Measurements from ENCODE around the gene ZDHHC24.

Gene ZDHHC24

DNA sequence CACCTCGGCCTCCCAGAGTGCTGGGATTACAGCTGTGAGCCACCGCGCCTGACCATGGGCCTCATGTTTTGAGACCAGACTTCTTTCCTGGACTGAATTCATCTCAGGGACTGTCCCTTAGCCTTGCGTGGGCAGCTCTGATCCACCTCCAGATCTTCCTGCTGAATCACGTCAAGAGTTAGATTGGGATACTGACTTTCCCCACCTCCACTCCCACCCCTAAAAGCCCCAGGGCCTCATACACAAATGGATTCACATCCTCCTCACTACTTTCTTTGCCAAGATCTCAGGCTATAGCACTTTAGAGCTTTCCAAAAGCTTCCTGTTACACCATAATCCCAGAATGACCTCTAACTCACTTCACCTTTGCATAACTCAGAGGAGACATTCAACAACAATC, 35.0 kb upstream of the ZDHHC24 start:
- Histone ChIP-seq H3K27me3 (replicated peaks; ENCODE audit: control insufficient read depth, insufficient read depth, low read length) (no peaks in the 10 kb centered on the region), H3K36me3 (ENCODE audit: control insufficient read depth, insufficient read depth, low read length) (no peaks in the 10 kb centered on the region), H3K4me3 (replicated peaks; ENCODE audit: low read depth, low read length) (no peak overlapping the region)
- no peak for TF ChIP-seq CTCF (IDR thresholded peaks at IDR 0.05; ENCODE audit: insufficient read depth, low read length, poor library complexity, severe bottlenecking)
- no peak for DNase-seq (ENCODE audit: extremely low read depth, insufficient read length)

GRCh38 chr11:66579017-66579606, 33.3 kb upstream of the ZDHHC24 start:
- Histone ChIP-seq H3K27me3 (replicated peaks; ENCODE audit: control insufficient read depth, insufficient read depth, low read length) (no peaks in the 10 kb centered on the region), H3K36me3 (ENCODE audit: control insufficient read depth, insufficient read depth, low read length) (no peaks in the 10 kb centered on the region), H3K4me3 (replicated peaks; ENCODE audit: low read depth, low read length) (no peak overlapping the region)
- peak; percentile 80 for TF ChIP-seq CTCF (IDR thresholded peaks at IDR 0.05; ENCODE audit: insufficient read depth, low read length, poor library complexity, severe bottlenecking)
- peak; percentile 60 for DNase-seq (ENCODE audit: extremely low read depth, insufficient read length)

GRCh38 chr11:66570850-66571180, 25.0 kb upstream of the ZDHHC24 start:
- no peak for TF ChIP-seq CTCF (IDR thresholded peaks at IDR 0.05; ENCODE audit: insufficient read depth, low read length, poor library complexity, severe bottlenecking)
- H3K4me3 ChIP-seq (replicated peaks; ENCODE audit: low read depth, low read length): no peak overlapping the region
- no peak for DNase-seq (ENCODE audit: extremely low read depth, insufficient read length)

DNA sequence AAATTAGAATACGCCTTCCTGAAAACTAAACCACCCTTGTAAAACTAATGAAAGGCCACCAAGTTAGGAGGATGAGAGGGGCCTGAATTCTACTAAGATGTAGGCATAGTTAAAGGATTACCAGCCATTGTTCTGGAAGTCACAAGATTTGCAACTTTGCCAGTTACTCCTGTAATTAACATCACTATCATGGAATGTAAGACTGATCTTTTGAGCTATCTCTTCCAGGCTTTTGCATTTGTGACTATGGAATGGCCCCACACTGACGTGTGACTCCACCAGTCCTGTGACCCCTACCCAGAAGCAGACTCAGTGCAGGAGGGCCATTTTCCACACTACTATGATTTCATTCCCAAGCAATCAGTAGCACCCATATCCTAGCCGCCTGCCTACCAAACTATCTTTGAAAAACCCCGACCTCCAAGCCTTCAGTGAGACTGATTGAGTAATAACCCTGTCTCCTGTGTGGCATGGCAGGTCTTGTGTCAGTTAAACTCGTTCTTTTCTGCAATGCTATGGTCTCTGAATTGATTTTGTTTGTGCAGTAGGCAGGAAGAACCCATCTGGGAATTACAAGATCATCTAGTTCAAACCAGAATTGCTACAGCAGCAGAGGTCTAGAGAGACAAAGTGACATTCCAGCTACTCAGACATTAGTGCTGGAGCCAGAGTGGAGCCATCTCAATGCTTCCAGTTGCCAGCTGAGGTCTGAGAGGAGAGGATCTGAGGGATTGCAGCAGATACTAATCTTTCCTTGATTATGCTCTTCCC, 24.4 kb upstream of the ZDHHC24 start:
- Histone ChIP-seq H3K27me3 (replicated peaks; ENCODE audit: control insufficient read depth, insufficient read depth, low read length) (peaks cover 5% of the 10 kb centered on the region), H3K4me3 (replicated peaks; ENCODE audit: low read depth, low read length) (no peak overlapping the region)

More at GRCh38 chr11:66570850-66571180, 25.0 kb upstream of the ZDHHC24 start:
- Histone ChIP-seq H3K27me3 (replicated peaks; ENCODE audit: control insufficient read depth, insufficient read depth, low read length) (peaks cover 5% of the 10 kb centered on the region), H3K36me3 (ENCODE audit: control insufficient read depth, insufficient read depth, low read length) (no peaks in the 10 kb centered on the region)

DNA sequence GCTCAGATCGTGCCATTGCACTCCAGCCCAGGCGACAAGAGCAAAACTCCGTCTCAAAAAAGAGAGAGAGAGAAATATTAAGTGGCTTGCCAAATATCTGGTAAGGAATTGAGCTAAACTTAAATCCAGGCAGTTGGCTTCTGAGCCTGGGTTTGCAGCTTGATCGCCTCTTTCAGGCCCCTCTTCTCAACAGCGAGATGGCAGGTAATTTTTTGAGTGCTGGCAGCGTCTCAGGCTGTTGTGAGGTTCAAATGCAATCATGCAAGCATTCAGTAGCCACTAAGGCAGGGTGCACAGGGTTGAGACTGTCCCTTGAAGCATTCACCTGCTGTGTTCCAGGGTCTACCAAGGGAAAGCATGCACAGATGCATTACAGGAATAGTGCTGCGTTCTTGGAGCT, 23.2 kb upstream of the ZDHHC24 start:
- TF ChIP-seq CTCF (IDR thresholded peaks at IDR 0.05; ENCODE audit: insufficient read depth, low read length, poor library complexity, severe bottlenecking): no peak
- Histone ChIP-seq H3K27me3 (replicated peaks; ENCODE audit: control insufficient read depth, insufficient read depth, low read length) (peaks cover 5% of the 10 kb centered on the region), H3K36me3 (ENCODE audit: control insufficient read depth, insufficient read depth, low read length) (no peaks in the 10 kb centered on the region), H3K4me3 (replicated peaks; ENCODE audit: low read depth, low read length) (no peak overlapping the region)
- no peak for DNase-seq (ENCODE audit: extremely low read depth, insufficient read length)

More for the DNA sequence above, 24.4 kb upstream of the ZDHHC24 start:
- no peak for TF ChIP-seq CTCF (IDR thresholded peaks at IDR 0.05; ENCODE audit: insufficient read depth, low read length, poor library complexity, severe bottlenecking)
- DNase-seq (ENCODE audit: extremely low read depth, insufficient read length): no peak
- H3K36me3 ChIP-seq (ENCODE audit: control insufficient read depth, insufficient read depth, low read length): no peaks in the 10 kb centered on the region
